HCT116 (cell line): ENCODE results near the gene CDCP1. TPM values are rescaled to one million over a fixed set of nuclear protein-coding genes. Genes with fewer than 3 reads are reported as not detected.

Source experiments
- ATAC-seq: fragments of 200-7000 bp; cut with Tn5 transposase; 2 replicates; pipeline ENCODE4 v1.9.1; 2020; ENCODE audit warnings: mild to moderate bottlenecking, moderate library complexity
- BruUV-seq: library from RNA; stranded (reverse); fragments of 400-500 nt; replicated peaks from 2 replicates; lab custom pipeline; 2021; lab: Mats Ljungman, UMichigan
- CTCF ChIA-PET: fragments of 300-600 bp; sonication (Branson Sonifier 250); formaldehyde crosslinking; loops from one replicate; lab custom pipeline; 2021; ENCODE audit warnings: antibody characterized with exemption; lab: Charles Lee
- POLR2A ChIA-PET: fragments of 300-600, 350-600 bp; sonication (Branson Sonifier 250); formaldehyde crosslinking; loops from one replicate; lab custom pipeline; 2021; ENCODE audit warnings: antibody characterized with exemption; lab: Charles Lee
- RAD21 ChIA-PET, 2 experiments: fragments of 300-600 bp; sonication (Branson Sonifier 250); formaldehyde crosslinking; loops; one replicate each; lab custom pipeline; 2023; ENCODE audit warnings: low total read pairs in 2 of 2; ENCODE audit not compliant: uncharacterized antibody in 2 of 2, unreplicated experiment in 2 of 2, low non-redundant PET in 1 of 2; lab: Charles Lee
- DNase-seq: peaks from one replicate; pipeline ENCODE4 v3.0.0-alpha.2; 2010; ENCODE audit warnings: low read depth, low spot score
- H2AFZ ChIP-seq: fragments of 200-600 bp; shearing (Covaris generic), sonication (generic); 2 replicates; pipeline ENCODE4 v1.6.1; 2017; ENCODE audit warnings: low read depth, mixed run types, mixed read lengths, antibody characterized with exemption, low read length; ENCODE audit not compliant: poor library complexity, severe bottlenecking
- H3K27ac ChIP-seq: 2 replicates; pipeline ENCODE4 v1.5.1; 2012; ENCODE audit warnings: low read depth, low read length
- H3K27me3 ChIP-seq: fragments of 200-600 bp; sonication (generic); 2 replicates; pipeline ENCODE4 v1.6.1; 2016; ENCODE audit warnings: mixed run types, low read length, mixed read lengths; ENCODE audit not compliant: insufficient read depth
- H3K36me3 ChIP-seq, 2 experiments: fragments of 200-500 bp in 1 of 2; fragments of 200-600 bp in 1 of 2; sonication (Bioruptor generic) in 1 of 2; sonication (generic) in 1 of 2; 2 replicates each; pipeline versions ENCODE4 v1.5.1 to v1.6.1; 2014 to 2016; ENCODE audit warnings: low read length in 2 of 2, inconsistent platforms in 1 of 2, mixed read lengths in 1 of 2, mixed run types in 1 of 2; ENCODE audit not compliant: insufficient read depth in 2 of 2, control insufficient read depth in 1 of 2
- H3K4me1 ChIP-seq, 2 experiments: fragments of 200-600 bp in 1 of 2; sonication (generic) in 1 of 2; 2 replicates each; pipeline versions ENCODE4 v1.5.1 to v1.6.1; 2012 to 2017; ENCODE audit warnings: low read length in 2 of 2, inconsistent platforms in 1 of 2, mild to moderate bottlenecking in 1 of 2, mixed read lengths in 1 of 2, mixed run types in 1 of 2, moderate library complexity in 1 of 2; ENCODE audit not compliant: insufficient read depth in 2 of 2, control insufficient read depth in 1 of 2
- H3K4me2 ChIP-seq: fragments of 200-600 bp; sonication (generic); 2 replicates; pipeline ENCODE4 v1.6.1; 2017; ENCODE audit warnings: mixed run types, low read length, mixed read lengths
- H3K4me3 ChIP-seq, 2 experiments: fragments of 200-600 bp in 1 of 2; sonication (generic) in 1 of 2; replicated peaks in 1 of 2; 2 replicates each; pipeline ENCODE4 v1.5.1; 2011 to 2016; ENCODE audit warnings: low read length in 2 of 2, control low read depth in 1 of 2, low read depth in 1 of 2, mild to moderate bottlenecking in 1 of 2, mixed read lengths in 1 of 2, mixed run types in 1 of 2
- H3K79me2 ChIP-seq: fragments of 200-600 bp; sonication (generic); 2 replicates; pipeline ENCODE4 v1.6.1; 2017; ENCODE audit warnings: mild to moderate bottlenecking, mixed run types, low read length, moderate library complexity, mixed read lengths; ENCODE audit not compliant: insufficient read depth
- H3K9ac ChIP-seq: fragments of 200-600 bp; sonication (generic); 2 replicates; pipeline ENCODE4 v1.6.1; 2016; ENCODE audit warnings: low read length, mixed read lengths
- H3K9me2 ChIP-seq: fragments of 200-600 bp; sonication (generic), shearing (Covaris generic); 2 replicates; pipeline ENCODE4 v1.6.1; 2017; ENCODE audit warnings: mixed run types, mild to moderate bottlenecking, moderate library complexity; ENCODE audit not compliant: insufficient read depth
- H3K9me3 ChIP-seq, 2 experiments: fragments of 200-500 bp in 1 of 2; fragments of 200-600 bp in 1 of 2; sonication (Bioruptor generic) in 1 of 2; sonication (generic) in 1 of 2; 2 replicates each; pipeline ENCODE4 v1.6.1; 2014 to 2017; ENCODE audit warnings: low read length in 2 of 2, mixed read lengths in 2 of 2, inconsistent platforms in 1 of 2, low read depth in 1 of 2, mild to moderate bottlenecking in 1 of 2, mixed run types in 1 of 2, moderate library complexity in 1 of 2; ENCODE audit not compliant: control insufficient read depth in 1 of 2, insufficient read depth in 1 of 2
- H4K20me1 ChIP-seq: fragments of 200-600 bp; sonication (generic), shearing (Covaris generic); 2 replicates; pipeline ENCODE4 v1.6.1; 2017; ENCODE audit warnings: mixed run types, mild to moderate bottlenecking, moderate library complexity; ENCODE audit not compliant: insufficient read depth
- ATF3 ChIP-seq: IDR thresholded peaks from 2 replicates; pipeline ENCODE4 v1.6.1; 2012
- CEBPB ChIP-seq: IDR thresholded peaks from 2 replicates; pipeline ENCODE4 v1.6.1; 2012; ENCODE audit warnings: low read depth
- CTCF ChIP-seq, 3 experiments: fragments of 200-600 bp in 1 of 3; sonication (generic) in 1 of 3; IDR thresholded peaks in 2 of 3; conservative IDR thresholded peaks in 1 of 3; 2 replicates each; pipeline ENCODE4 v1.5.1; 2012 to 2017; ENCODE audit warnings: low read depth in 2 of 3, low read length in 2 of 3, antibody characterized with exemption in 1 of 3, borderline replicate concordance in 1 of 3, control low read depth in 1 of 3, mild to moderate bottlenecking in 1 of 3, mixed read lengths in 1 of 3, mixed run types in 1 of 3, moderate library complexity in 1 of 3; ENCODE audit not compliant: insufficient read depth in 1 of 3
- EGR1 ChIP-seq: IDR thresholded peaks from 2 replicates; pipeline ENCODE4 v1.6.1; 2012; ENCODE audit warnings: low read depth
- ELF1 ChIP-seq: IDR thresholded peaks from 2 replicates; pipeline ENCODE4 v1.6.1; 2012; ENCODE audit warnings: low read depth, borderline replicate concordance
- EZH2 ChIP-seq: fragments of 200-600 bp; sonication (generic); IDR thresholded peaks from 2 replicates; pipeline ENCODE4 v1.6.1; 2017; ENCODE audit warnings: antibody characterized with exemption, mixed run types
- EZH2phosphoT487 ChIP-seq: fragments of 200-600 bp; IDR thresholded peaks from 2 replicates; pipeline ENCODE4 v1.6.1; 2018; ENCODE audit warnings: antibody characterized with exemption, borderline replicate concordance
- FOSL1 ChIP-seq: IDR thresholded peaks from 2 replicates; pipeline ENCODE4 v1.6.1; 2012; ENCODE audit warnings: low read depth
- JUND ChIP-seq: IDR thresholded peaks from 2 replicates; pipeline ENCODE4 v1.6.1; 2012
- MAX ChIP-seq: IDR thresholded peaks from 2 replicates; pipeline ENCODE4 v1.6.1; 2012
- POLR2AphosphoS5 ChIP-seq: IDR thresholded peaks from 2 replicates; pipeline ENCODE4 v1.6.1; 2011; ENCODE audit warnings: mild to moderate bottlenecking, low read depth, low read length, moderate library complexity
- RAD21 ChIP-seq: IDR thresholded peaks from 2 replicates; pipeline ENCODE4 v1.6.1; 2012; ENCODE audit warnings: low read depth, mild to moderate bottlenecking
- REST ChIP-seq: IDR thresholded peaks from 2 replicates; pipeline ENCODE4 v1.6.1; 2012; ENCODE audit warnings: low read depth
- SIN3A ChIP-seq: IDR thresholded peaks from 2 replicates; pipeline ENCODE4 v1.6.1; 2012; ENCODE audit warnings: low read depth
- SP1 ChIP-seq: IDR thresholded peaks from 2 replicates; pipeline ENCODE4 v1.6.1; 2012; ENCODE audit warnings: low read depth
- TCF7L2 ChIP-seq: IDR thresholded peaks from 2 replicates; pipeline ENCODE4 v1.7.0; 2011; ENCODE audit warnings: borderline replicate concordance, inconsistent platforms; ENCODE audit not compliant: insufficient read depth, insufficient read length; ENCODE audit errors: extremely low read depth
- YY1 ChIP-seq: IDR thresholded peaks from 2 replicates; pipeline ENCODE4 v1.6.1; 2011; ENCODE audit warnings: low read length, low read depth, moderate library complexity, mild to moderate bottlenecking; ENCODE audit not compliant: insufficient replicate concordance; ENCODE audit errors: extremely low read depth
- ZBTB33 ChIP-seq: IDR thresholded peaks from 2 replicates; pipeline ENCODE4 v1.6.1; 2011; ENCODE audit warnings: mild to moderate bottlenecking, low read length, moderate library complexity; ENCODE audit not compliant: insufficient replicate concordance; ENCODE audit errors: extremely low read depth
- ZFX ChIP-seq: fragments of 450-650 bp; IDR thresholded peaks from 2 replicates; pipeline ENCODE4 v1.6.1; 2017
- ZNF274 ChIP-seq: fragments of 200-500 bp; sonication (Bioruptor generic); IDR thresholded peaks from 2 replicates; pipeline ENCODE4 v1.6.1; 2014; ENCODE audit warnings: mild to moderate bottlenecking, low read depth, low read length, inconsistent platforms
- intact Hi-C: fragments of 100-400 bp; cut with micrococcal nuclease; formaldehyde crosslinking; loops from 2 replicates; pipeline ENCODE4 v1.10.0; 2022
- total RNA-seq: library from RNA; stranded (reverse); gene quantifications from one replicate; pipeline ENCODE4 v1.2.1, GENCODE V29; 2021; ENCODE audit not compliant: unreplicated experiment

CDCP1 gene
- total RNA-seq, 1 experiment from 2014 or later: 196 TPM

- Histone ChIP-seq H3K9me2 (no peaks in the 10 kb centered on the region), H3K27ac (no peak overlapping the region), H3K9ac (no peak overlapping the region), H2AFZ (no peak overlapping the region), H3K4me3 (no peak overlapping the region), H3K27me3 (no peaks in the 10 kb centered on the region), H3K9me3 (no peaks in the 10 kb centered on the region), H3K79me2 (peaks cover 93% of the 10 kb centered on the region), H4K20me1 (no peaks in the 10 kb centered on the region), H3K4me1 (peaks cover 25 to 58% of the 10 kb centered on the region in 2 experiments), H3K4me2 (no peak overlapping the region), H3K36me3 (peaks cover 43 to 74% of the 10 kb centered on the region in 2 experiments; a peak in 3 of 4 replicates)
- ChIA-PET RAD21 (no interaction called here), POLR2A (no interaction called here), CTCF (no interaction called here)
- intact Hi-C loops: no loop called here
- ATAC-seq: no peak
- TF ChIP-seq EZH2: no peak
- TF ChIP-seq SIN3A: no peak
- no peak for TF ChIP-seq ZBTB33
- no peak for TF ChIP-seq ATF3
- TF ChIP-seq CTCF (IDR thresholded peaks at IDR 0.05 in 2 of 3, conservative IDR thresholded peaks at IDR 0.05 in 1 of 3; ENCODE audit: borderline replicate concordance in 1 of 3, insufficient read depth in 1 of 3, low read depth in 2 of 3, low read length in 2 of 3): no peak
- no peak for TF ChIP-seq ZNF274
- TF ChIP-seq ZFX: no peak
- TF ChIP-seq FOSL1: no peak
- TF ChIP-seq CEBPB: no peak
- TF ChIP-seq REST: no peak
- TF ChIP-seq TCF7L2: no peak
- no peak for TF ChIP-seq EGR1
- no peak for TF ChIP-seq ELF1
- no peak for TF ChIP-seq JUND
- TF ChIP-seq EZH2phosphoT487: no peak
- no peak; the same call in 1 of the 2 replicates for TF ChIP-seq POLR2AphosphoS5
- TF ChIP-seq YY1: no peak
- no peak for TF ChIP-seq RAD21
- TF ChIP-seq SP1: no peak
- no peak for TF ChIP-seq MAX
- BruUV-seq: no TSS peak
- DNase-seq: no peak
These were observed 35.7 kb downstream of the CDCP1 start for GRCh38 chr3:45110509-45110833.
